ENCODE results near the gene MBD4. TPM values are rescaled to one million over a fixed set of nuclear protein-coding genes. Genes with fewer than 3 reads are reported as not detected.

MBD4 gene
- total and polyA plus RNA-seq, 2 experiments from 2014 or later: 33.9 to 59.3 TPM

DNA sequence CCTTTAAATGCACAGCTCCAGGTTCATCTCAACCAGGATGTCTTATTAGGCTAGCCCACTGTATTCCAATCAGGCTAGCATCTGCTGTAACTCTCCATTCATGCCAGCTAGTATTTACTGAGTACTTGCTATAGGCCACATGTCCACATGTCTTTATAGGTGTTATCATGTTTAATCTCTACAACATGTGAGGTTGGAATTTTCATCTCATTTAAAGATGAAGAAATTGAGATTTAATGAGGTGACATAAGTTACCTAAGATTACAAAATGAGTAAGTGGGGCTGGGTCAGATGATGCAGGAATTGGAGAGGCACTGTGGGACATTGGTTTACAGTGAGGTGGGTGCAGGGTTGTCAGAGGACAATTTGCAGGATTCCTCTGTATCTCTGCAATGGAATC is 3.2 kb upstream of the MBD4 start:
- peaks cover 44% of the 10 kb centered on the region for H3K4me1 Mint-ChIP-seq
- H3K4me3 ChIP-seq: no peak overlapping the region
- TF ChIP-seq NANOG (IDR thresholded peaks at IDR 0.05; ENCODE audit: borderline replicate concordance): no peak
- TF ChIP-seq, protein P1, sequence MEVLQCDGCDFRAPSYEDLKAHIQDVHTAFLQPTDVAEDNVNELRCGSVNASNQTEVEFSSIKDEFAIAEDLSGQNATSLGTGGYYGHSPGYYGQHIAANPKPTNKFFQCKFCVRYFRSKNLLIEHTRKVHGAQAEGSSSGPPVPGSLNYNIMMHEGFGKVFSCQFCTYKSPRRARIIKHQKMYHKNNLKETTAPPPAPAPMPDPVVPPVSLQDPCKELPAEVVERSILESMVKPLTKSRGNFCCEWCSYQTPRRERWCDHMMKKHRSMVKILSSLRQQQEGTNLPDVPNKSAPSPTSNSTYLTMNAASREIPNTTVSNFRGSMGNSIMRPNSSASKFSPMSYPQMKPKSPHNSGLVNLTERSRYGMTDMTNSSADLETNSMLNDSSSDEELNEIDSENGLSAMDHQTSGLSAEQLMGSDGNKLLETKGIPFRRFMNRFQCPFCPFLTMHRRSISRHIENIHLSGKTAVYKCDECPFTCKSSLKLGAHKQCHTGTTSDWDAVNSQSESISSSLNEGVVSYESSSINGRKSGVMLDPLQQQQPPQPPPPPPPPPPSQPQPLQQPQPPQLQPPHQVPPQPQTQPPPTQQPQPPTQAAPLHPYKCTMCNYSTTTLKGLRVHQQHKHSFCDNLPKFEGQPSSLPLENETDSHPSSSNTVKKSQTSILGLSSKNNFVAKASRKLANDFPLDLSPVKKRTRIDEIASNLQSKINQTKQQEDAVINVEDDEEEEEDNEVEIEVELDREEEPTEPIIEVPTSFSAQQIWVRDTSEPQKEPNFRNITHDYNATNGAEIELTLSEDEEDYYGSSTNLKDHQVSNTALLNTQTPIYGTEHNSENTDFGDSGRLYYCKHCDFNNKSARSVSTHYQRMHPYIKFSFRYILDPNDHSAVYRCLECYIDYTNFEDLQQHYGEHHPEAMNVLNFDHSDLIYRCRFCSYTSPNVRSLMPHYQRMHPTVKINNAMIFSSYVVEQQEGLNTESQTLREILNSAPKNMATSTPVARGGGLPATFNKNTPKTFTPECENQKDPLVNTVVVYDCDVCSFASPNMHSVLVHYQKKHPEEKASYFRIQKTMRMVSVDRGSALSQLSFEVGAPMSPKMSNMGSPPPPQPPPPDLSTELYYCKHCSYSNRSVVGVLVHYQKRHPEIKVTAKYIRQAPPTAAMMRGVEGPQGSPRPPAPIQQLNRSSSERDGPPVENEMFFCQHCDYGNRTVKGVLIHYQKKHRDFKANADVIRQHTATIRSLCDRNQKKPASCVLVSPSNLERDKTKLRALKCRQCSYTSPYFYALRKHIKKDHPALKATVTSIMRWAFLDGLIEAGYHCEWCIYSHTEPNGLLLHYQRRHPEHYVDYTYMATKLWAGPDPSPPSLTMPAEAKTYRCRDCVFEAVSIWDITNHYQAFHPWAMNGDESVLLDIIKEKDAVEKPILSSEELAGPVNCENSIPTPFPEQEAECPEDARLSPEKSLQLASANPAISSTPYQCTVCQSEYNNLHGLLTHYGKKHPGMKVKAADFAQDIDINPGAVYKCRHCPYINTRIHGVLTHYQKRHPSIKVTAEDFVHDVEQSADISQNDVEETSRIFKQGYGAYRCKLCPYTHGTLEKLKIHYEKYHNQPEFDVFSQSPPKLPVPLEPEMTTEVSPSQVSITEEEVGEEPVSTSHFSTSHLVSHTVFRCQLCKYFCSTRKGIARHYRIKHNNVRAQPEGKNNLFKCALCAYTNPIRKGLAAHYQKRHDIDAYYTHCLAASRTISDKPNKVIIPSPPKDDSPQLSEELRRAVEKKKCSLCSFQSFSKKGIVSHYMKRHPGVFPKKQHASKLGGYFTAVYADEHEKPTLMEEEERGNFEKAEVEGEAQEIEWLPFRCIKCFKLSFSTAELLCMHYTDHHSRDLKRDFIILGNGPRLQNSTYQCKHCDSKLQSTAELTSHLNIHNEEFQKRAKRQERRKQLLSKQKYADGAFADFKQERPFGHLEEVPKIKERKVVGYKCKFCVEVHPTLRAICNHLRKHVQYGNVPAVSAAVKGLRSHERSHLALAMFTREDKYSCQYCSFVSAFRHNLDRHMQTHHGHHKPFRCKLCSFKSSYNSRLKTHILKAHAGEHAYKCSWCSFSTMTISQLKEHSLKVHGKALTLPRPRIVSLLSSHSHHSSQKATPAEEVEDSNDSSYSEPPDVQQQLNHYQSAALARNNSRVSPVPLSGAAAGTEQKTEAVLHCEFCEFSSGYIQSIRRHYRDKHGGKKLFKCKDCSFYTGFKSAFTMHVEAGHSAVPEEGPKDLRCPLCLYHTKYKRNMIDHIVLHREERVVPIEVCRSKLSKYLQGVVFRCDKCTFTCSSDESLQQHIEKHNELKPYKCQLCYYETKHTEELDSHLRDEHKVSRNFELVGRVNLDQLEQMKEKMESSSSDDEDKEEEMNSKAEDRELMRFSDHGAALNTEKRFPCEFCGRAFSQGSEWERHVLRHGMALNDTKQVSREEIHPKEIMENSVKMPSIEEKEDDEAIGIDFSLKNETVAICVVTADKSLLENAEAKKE (CRISPR knock-in tag; IDR thresholded peaks at IDR 0.05): no peak
- DNase-seq (ENCODE audit: low spot score) (no peak), ATAC-seq (no peak)
- no peak overlapping the region for H2AFZ ChIP-seq
- peaks cover 5% of the 10 kb centered on the region; the same call in 1 of the 2 replicates for H4K20me1 ChIP-seq (replicated peaks; ENCODE audit: insufficient read depth)
- 0 out of 2 replicates have a peak, but pooled peaks cover 3% of the 10 kb centered on the region for H3K36me3 ChIP-seq (ENCODE audit: insufficient read depth)
- H3K27me3 Mint-ChIP-seq (ENCODE audit: insufficient read depth, low read depth, poor library complexity): peaks cover 8% of the 10 kb centered on the region
- no peaks in the 10 kb centered on the region for H3F3A ChIP-seq (replicated peaks; ENCODE audit: low read depth)
- H3K4me2 ChIP-seq: no peak overlapping the region
- H3K4me3 Mint-ChIP-seq: no peak overlapping the region; the same call in 2 of the 3 replicates
- H3K9me2 ChIP-seq (ENCODE audit: insufficient read depth): no peaks in the 10 kb centered on the region
- H3K27ac ChIP-seq (ENCODE audit: low read depth): no peak overlapping the region
- H3K27me3 ChIP-seq (ENCODE audit: insufficient read depth): no peaks in the 10 kb centered on the region
- no peak overlapping the region for H3K27ac Mint-ChIP-seq
- peaks cover 10% of the 10 kb centered on the region for H3K36me3 Mint-ChIP-seq (ENCODE audit: low read depth)
- peaks cover 47% of the 10 kb centered on the region for H3K79me2 ChIP-seq (replicated peaks; ENCODE audit: insufficient read depth)
- H3K9me3 Mint-ChIP-seq: no peaks in the 10 kb centered on the region
- peaks cover 35% of the 10 kb centered on the region for H3K4me1 ChIP-seq (ENCODE audit: insufficient read depth)

DNA sequence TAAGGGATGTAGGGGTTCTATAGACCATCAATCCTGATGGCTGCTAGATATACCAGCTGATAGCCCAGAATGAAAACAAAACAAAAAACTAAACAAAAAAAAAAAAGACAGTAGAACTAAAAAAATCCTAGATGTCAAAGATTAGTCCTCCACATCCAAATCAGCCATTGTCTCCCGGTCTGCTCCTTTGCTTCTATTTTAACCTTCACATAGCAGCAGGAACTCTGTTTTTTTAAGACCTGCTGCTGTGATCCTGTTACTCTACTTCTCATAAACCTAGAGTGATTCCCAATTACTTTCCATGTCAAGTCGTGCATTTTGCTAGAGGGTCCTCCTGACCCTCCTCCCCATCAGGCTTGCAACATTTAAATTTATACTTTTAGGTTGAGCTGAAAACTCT is 2.7 kb upstream of the MBD4 start:
- ATAC-seq: no peak
- peaks cover 51% of the 10 kb centered on the region for H3K79me2 ChIP-seq (replicated peaks; ENCODE audit: insufficient read depth)
- H3K27me3 ChIP-seq (ENCODE audit: insufficient read depth): no peaks in the 10 kb centered on the region
- H3F3A ChIP-seq (replicated peaks; ENCODE audit: low read depth): no peaks in the 10 kb centered on the region
- no peaks in the 10 kb centered on the region for H3K9me3 Mint-ChIP-seq
- no peak overlapping the region for H3K4me2 ChIP-seq
- DNase-seq (ENCODE audit: low spot score): no peak
- H3K4me1 ChIP-seq (ENCODE audit: insufficient read depth): peaks cover 31% of the 10 kb centered on the region
- H3K27me3 Mint-ChIP-seq (ENCODE audit: insufficient read depth, low read depth, poor library complexity): peaks cover 8% of the 10 kb centered on the region
- H2AFZ ChIP-seq: no peak overlapping the region
- TF ChIP-seq EZH2phosphoT487 (IDR thresholded peaks at IDR 0.05; ENCODE audit: unreplicated experiment) (no peak), POLR2AphosphoS5 (IDR thresholded peaks at IDR 0.05; ENCODE audit: low read depth) (no peak), STAT1 (IDR thresholded peaks at IDR 0.05; ENCODE audit: unreplicated experiment) (no peak), CREB1 (CRISPR knock-in tag; IDR thresholded peaks at IDR 0.05; ENCODE audit: low read depth) (no peak)
- TF ChIP-seq, protein P2, sequence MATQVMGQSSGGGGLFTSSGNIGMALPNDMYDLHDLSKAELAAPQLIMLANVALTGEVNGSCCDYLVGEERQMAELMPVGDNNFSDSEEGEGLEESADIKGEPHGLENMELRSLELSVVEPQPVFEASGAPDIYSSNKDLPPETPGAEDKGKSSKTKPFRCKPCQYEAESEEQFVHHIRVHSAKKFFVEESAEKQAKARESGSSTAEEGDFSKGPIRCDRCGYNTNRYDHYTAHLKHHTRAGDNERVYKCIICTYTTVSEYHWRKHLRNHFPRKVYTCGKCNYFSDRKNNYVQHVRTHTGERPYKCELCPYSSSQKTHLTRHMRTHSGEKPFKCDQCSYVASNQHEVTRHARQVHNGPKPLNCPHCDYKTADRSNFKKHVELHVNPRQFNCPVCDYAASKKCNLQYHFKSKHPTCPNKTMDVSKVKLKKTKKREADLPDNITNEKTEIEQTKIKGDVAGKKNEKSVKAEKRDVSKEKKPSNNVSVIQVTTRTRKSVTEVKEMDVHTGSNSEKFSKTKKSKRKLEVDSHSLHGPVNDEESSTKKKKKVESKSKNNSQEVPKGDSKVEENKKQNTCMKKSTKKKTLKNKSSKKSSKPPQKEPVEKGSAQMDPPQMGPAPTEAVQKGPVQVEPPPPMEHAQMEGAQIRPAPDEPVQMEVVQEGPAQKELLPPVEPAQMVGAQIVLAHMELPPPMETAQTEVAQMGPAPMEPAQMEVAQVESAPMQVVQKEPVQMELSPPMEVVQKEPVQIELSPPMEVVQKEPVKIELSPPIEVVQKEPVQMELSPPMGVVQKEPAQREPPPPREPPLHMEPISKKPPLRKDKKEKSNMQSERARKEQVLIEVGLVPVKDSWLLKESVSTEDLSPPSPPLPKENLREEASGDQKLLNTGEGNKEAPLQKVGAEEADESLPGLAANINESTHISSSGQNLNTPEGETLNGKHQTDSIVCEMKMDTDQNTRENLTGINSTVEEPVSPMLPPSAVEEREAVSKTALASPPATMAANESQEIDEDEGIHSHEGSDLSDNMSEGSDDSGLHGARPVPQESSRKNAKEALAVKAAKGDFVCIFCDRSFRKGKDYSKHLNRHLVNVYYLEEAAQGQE (IDR thresholded peaks at IDR 0.05; ENCODE audit: unreplicated experiment): no peak
- H3K27ac Mint-ChIP-seq: no peak overlapping the region
- no peak overlapping the region for H3K4me3 Mint-ChIP-seq
- H3K36me3 ChIP-seq (ENCODE audit: insufficient read depth): peaks cover 8% of the 10 kb centered on the region; the same call in 1 of the 2 replicates
- H3K4me1 Mint-ChIP-seq: peaks cover 42% of the 10 kb centered on the region
- no peaks in the 10 kb centered on the region for H3K9me2 ChIP-seq (ENCODE audit: insufficient read depth)
- no peak overlapping the region for H3K4me3 ChIP-seq
- no peak overlapping the region for H3K27ac ChIP-seq (ENCODE audit: low read depth)
- H3K36me3 Mint-ChIP-seq (ENCODE audit: low read depth): peaks cover 15% of the 10 kb centered on the region
- H4K20me1 ChIP-seq (replicated peaks; ENCODE audit: insufficient read depth): peaks cover 7% of the 10 kb centered on the region; the same call in 1 of the 2 replicates
